H1 (cell line): Measurements from ENCODE around the gene COL4A4. TPM values are rescaled to one million over a fixed set of nuclear protein-coding genes. Genes with fewer than 3 reads are reported as not detected.

Source experiments
- ATF3 ChIP-seq: IDR thresholded peaks from 2 replicates; pipeline ENCODE4 v1.6.1; 2011; ENCODE audit warnings: low read depth, mild to moderate bottlenecking, low read length; ENCODE audit not compliant: insufficient read depth
- CHD2 ChIP-seq: IDR thresholded peaks from 2 replicates; pipeline ENCODE4 v1.6.1; 2012; ENCODE audit warnings: low read length, improper control_type of control experiment
- CREB1 ChIP-seq: IDR thresholded peaks from 2 replicates; pipeline ENCODE4 v1.6.1; 2012; ENCODE audit warnings: inconsistent platforms
- CTCF ChIP-seq, 3 experiments: IDR thresholded peaks; 1 replicate in 2 of 3; 2 replicates in 1 of 3; pipeline versions ENCODE4 v1.5.1 to v1.6.1; 2011; ENCODE audit warnings: low read length in 3 of 3, mild to moderate bottlenecking in 3 of 3, inconsistent platforms in 2 of 3, low read depth in 1 of 3, moderate library complexity in 1 of 3; ENCODE audit not compliant: insufficient read depth in 1 of 3; ENCODE audit errors: control extremely low read depth in 1 of 3
- EGR1 ChIP-seq: IDR thresholded peaks from 2 replicates; pipeline ENCODE4 v1.6.1; 2011; ENCODE audit warnings: low read depth, low read length, borderline replicate concordance
- GABPA ChIP-seq: IDR thresholded peaks from 2 replicates; pipeline ENCODE4 v1.6.1; 2011; ENCODE audit warnings: mild to moderate bottlenecking, low read length, moderate library complexity, borderline replicate concordance; ENCODE audit not compliant: insufficient read depth
- MAFK ChIP-seq: IDR thresholded peaks from 2 replicates; pipeline ENCODE4 v1.6.1; 2012; ENCODE audit warnings: low read depth, mild to moderate bottlenecking, improper control_type of control experiment, low read length
- MAX ChIP-seq: IDR thresholded peaks from 2 replicates; pipeline ENCODE4 v1.6.1; 2012; ENCODE audit warnings: inconsistent platforms
- NRF1 ChIP-seq: IDR thresholded peaks from 2 replicates; pipeline ENCODE4 v1.6.1; 2011; ENCODE audit warnings: mild to moderate bottlenecking, low read depth, low read length, improper control_type of control experiment
- POU5F1 ChIP-seq: IDR thresholded peaks from 2 replicates; pipeline ENCODE4 v1.6.1; 2011; ENCODE audit warnings: low read depth, mild to moderate bottlenecking, low read length, moderate library complexity
- RAD21 ChIP-seq, 2 experiments: IDR thresholded peaks in 1 of 2; conservative IDR thresholded peaks in 1 of 2; 2 replicates each; pipeline ENCODE4 v1.6.1; 2011; ENCODE audit warnings: low read depth in 2 of 2, low read length in 2 of 2, improper control_type of control experiment in 1 of 2, inconsistent platforms in 1 of 2, mild to moderate bottlenecking in 1 of 2, moderate library complexity in 1 of 2
- SAP30 ChIP-seq: fragments of 300-600 bp; sonication (generic); IDR thresholded peaks from 2 replicates; pipeline ENCODE4 v1.7.1; 2012; ENCODE audit warnings: low read length, moderate library complexity, mild to moderate bottlenecking, inconsistent platforms; ENCODE audit not compliant: insufficient read depth, insufficient replicate concordance
- SP1 ChIP-seq: IDR thresholded peaks from 2 replicates; pipeline ENCODE4 v1.6.1; 2011; ENCODE audit warnings: low read depth, low read length
- SRF ChIP-seq: IDR thresholded peaks from 2 replicates; pipeline ENCODE4 v1.6.1; 2011; ENCODE audit warnings: mild to moderate bottlenecking, low read depth, low read length, moderate library complexity
- TAF1 ChIP-seq: IDR thresholded peaks from 2 replicates; pipeline ENCODE4 v1.6.1; 2011; ENCODE audit warnings: mild to moderate bottlenecking, low read depth, low read length
- TAF7 ChIP-seq: optimal IDR thresholded peaks from 2 replicates; pipeline ENCODE3; 2011; ENCODE audit warnings: low read depth, mild to moderate bottlenecking, inconsistent platforms, low read length, moderate library complexity, borderline replicate concordance
- TEAD4 ChIP-seq: IDR thresholded peaks from 2 replicates; pipeline ENCODE4 v1.6.1; 2012; ENCODE audit warnings: low read depth, low read length, inconsistent platforms, mixed read lengths
- USF2 ChIP-seq: IDR thresholded peaks from 2 replicates; pipeline ENCODE4 v1.6.1; 2011; ENCODE audit warnings: low read length, improper control_type of control experiment
- YY1 ChIP-seq: IDR thresholded peaks from 2 replicates; pipeline ENCODE4 v1.6.1; 2011; ENCODE audit warnings: low read depth, mild to moderate bottlenecking, low read length
- polyA plus RNA-seq, 7 experiments: library from polyadenylated mRNA; depleted of rRNA in 3 of 7; stranded (reverse) in 5 of 7; unstranded in 2 of 7; fragments of >200 nt in 5 of 7; fragments of 200-250 nt in 2 of 7; gene quantifications; 1 replicate in 5 of 7; 2 replicates in 1 of 7; 4 replicates in 1 of 7; pipeline versions ENCODE4 v1.2.1 to v1.2.3, GENCODE V29; 2011 to 2013; ENCODE audit warnings: missing spikeins in 2 of 7, mixed read lengths in 2 of 7
- total RNA-seq: library from RNA; stranded (reverse); fragmentation: NEBNext Ultra II Directional; extraction: Animal tissue kit (Norgen Biotek cat#: 25700); gene quantifications from 2 replicates; pipeline ENCODE4 v1.2.1, GENCODE V29; 2021

COL4A4 gene
- total and polyA plus RNA-seq, 2 of the 8 experiments (the other 6 are each of a cell fraction or from before 2014, with no cell fraction given), result 0.33 to 1.7 TPM

GRCh38 chr2:226984750-226985582, 179.0 kb downstream of the COL4A4 start (continued):
- TF ChIP-seq SAP30, result no peak
- peak in 2 of 3 experiments; percentile 52 to 61; a peak in 2 of 4 replicates for TF ChIP-seq CTCF (IDR thresholded peaks at IDR 0.05; ENCODE audit: control extremely low read depth in 1 of 3, insufficient read depth in 1 of 3, low read depth in 1 of 3, low read length in 3 of 3)
- no peak for TF ChIP-seq POU5F1
- no peak for TF ChIP-seq EGR1
- TF ChIP-seq MAX, result no peak
- TF ChIP-seq TAF1, result no peak
- no peak for TF ChIP-seq GABPA
- no peak for TF ChIP-seq YY1
- TF ChIP-seq MAFK, result peak; percentile 87
- no peak for TF ChIP-seq CREB1
- TF ChIP-seq TAF7, result no peak
- no peak for TF ChIP-seq NRF1
- no peak for TF ChIP-seq ATF3
- no peak for TF ChIP-seq SP1
- TF ChIP-seq RAD21 (IDR thresholded peaks at IDR 0.05 in 1 of 2, conservative IDR thresholded peaks at IDR 0.05 in 1 of 2; ENCODE audit: low read depth in 2 of 2, low read length in 2 of 2), result peak; percentile 79 to 86
- no peak for TF ChIP-seq USF2
- TF ChIP-seq SRF, result no peak
- peak; percentile 23; the same call in 1 of the 2 replicates for TF ChIP-seq TEAD4
- no peak for TF ChIP-seq CHD2
